ENCODE results near the gene FSTL4.

FSTL4 gene

GRCh38 chr5:133360693-133361472 lies 251.5 kb downstream of the FSTL4 start:
- FAIRE-seq, result no peak

GRCh38 chr5:133359861-133360260 lies 252.5 kb downstream of the FSTL4 start:
- no peak for FAIRE-seq

- FAIRE-seq, result no peak
These were observed 254.1 kb downstream of the FSTL4 start for GRCh38 chr5:133358271-133358670.

- no peak for FAIRE-seq
These were observed 254.6 kb downstream of the FSTL4 start for GRCh38 chr5:133357758-133358157.

GRCh38 chr5:133356984-133357421 lies 255.3 kb downstream of the FSTL4 start:
- FAIRE-seq, result no peak

- no peak for FAIRE-seq
These were observed 255.9 kb downstream of the FSTL4 start for GRCh38 chr5:133356396-133356983.

GRCh38 chr5:133354323-133355185 lies 257.8 kb downstream of the FSTL4 start:
- FAIRE-seq, result no peak

GRCh38 chr5:133353741-133354140 lies 258.6 kb downstream of the FSTL4 start:
- FAIRE-seq, result no peak

GRCh38 chr5:133348406-133348805 lies 263.9 kb downstream of the FSTL4 start:
- FAIRE-seq, result no peak

GRCh38 chr5:133347039-133347438 lies 265.3 kb downstream of the FSTL4 start:
- FAIRE-seq, result no peak

- FAIRE-seq, result no peak
These were observed 268.1 kb downstream of the FSTL4 start for GRCh38 chr5:133344266-133344665.

- no peak for FAIRE-seq
These were observed 269.1 kb downstream of the FSTL4 start for GRCh38 chr5:133343196-133343595.

GRCh38 chr5:133341915-133342710 lies 270.2 kb downstream of the FSTL4 start:
- FAIRE-seq, result no peak

GRCh38 chr5:133341296-133341695 lies 271.0 kb downstream of the FSTL4 start:
- FAIRE-seq, result no peak

- FAIRE-seq, result no peak
These were observed 271.5 kb downstream of the FSTL4 start for GRCh38 chr5:133340822-133341221.

- no peak for FAIRE-seq
These were observed 272.2 kb downstream of the FSTL4 start for GRCh38 chr5:133340002-133340755.

- no peak for FAIRE-seq
These were observed 273.6 kb downstream of the FSTL4 start for GRCh38 chr5:133338504-133339355.

- no peak for FAIRE-seq
These were observed 274.4 kb downstream of the FSTL4 start for GRCh38 chr5:133337795-133338445.

GRCh38 chr5:133336969-133337410 lies 275.4 kb downstream of the FSTL4 start:
- FAIRE-seq, result no peak

Data from colon (tissue), 2 donors.